Activated T-helper 2 cell treated with anti-CD3 and anti-CD28 coated beads, Interferon-gamma antibody, Interleukin-2, Interleukin-4, amounts not matched to agents 10 μg/mL and 5 μg/mL and 100 μg/mL, durations not matched to agents 14 hours and 24 hours and 36 hours (primary cell): ENCODE results near the gene BBLN. TPM values are rescaled to one million over a fixed set of nuclear protein-coding genes. Genes with fewer than 3 reads are reported as not detected.

Experiments
- DNase-seq: peaks from one replicate; pipeline ENCODE4 v3.0.0; 2021; ENCODE audit warnings: low spot score
- H3K27ac Mint-ChIP-seq: one replicate; pipeline ENCODE4 v1.8.0; 2021; ENCODE audit warnings: mixed read lengths
- H3K27me3 Mint-ChIP-seq: one replicate; pipeline ENCODE4 v1.8.0; 2021; ENCODE audit warnings: low read depth, mixed read lengths
- H3K36me3 Mint-ChIP-seq: one replicate; pipeline ENCODE4 v1.8.0; 2021; ENCODE audit warnings: low read depth, mixed read lengths
- H3K4me1 Mint-ChIP-seq: one replicate; pipeline ENCODE4 v1.8.0; 2021; ENCODE audit warnings: low read depth, mixed read lengths
- H3K4me3 Mint-ChIP-seq: one replicate; pipeline ENCODE4 v1.8.0; 2021; ENCODE audit warnings: low read depth, mild to moderate bottlenecking, moderate library complexity, mixed read lengths
- H3K9me3 Mint-ChIP-seq: one replicate; pipeline ENCODE4 v1.8.0; 2021; ENCODE audit warnings: mixed read lengths
- intact Hi-C: fragments of 100-400 bp; cut with micrococcal nuclease; formaldehyde crosslinking; loops from one replicate; pipeline ENCODE4 v1.15.1; 2023
- total RNA-seq: library from RNA; stranded (reverse); gene quantifications from 2 replicates; pipeline ENCODE4 v1.2.3, GENCODE V29; 2022

The BBLN gene
- total RNA-seq, 1 donor from 2014 or later, result 103 TPM

DNA sequence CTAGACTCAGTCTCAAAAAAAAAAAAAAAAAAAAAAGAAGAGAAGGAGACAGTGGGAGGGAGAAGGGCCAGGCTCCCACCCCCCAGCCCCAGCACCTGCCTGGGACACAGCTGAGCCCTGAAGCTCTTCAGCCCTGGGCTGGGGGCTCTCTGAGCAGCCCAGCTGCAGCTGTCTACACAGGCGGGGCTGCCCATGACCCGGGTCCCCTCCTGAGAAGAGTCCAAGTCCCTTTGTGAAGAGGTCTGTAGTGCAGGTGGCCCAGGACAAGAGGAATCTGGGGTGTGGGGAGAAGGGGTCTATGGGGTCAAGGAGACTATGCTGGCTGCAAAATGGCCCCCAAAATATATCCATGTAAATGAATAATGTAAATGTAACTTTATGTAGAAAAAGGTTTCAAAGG lies 17.5 kb upstream of the BBLN start:
- intact Hi-C loops, result no loop called here
- Mint-ChIP-seq H3K27me3 (no peaks in the 10 kb centered on the region), H3K36me3 (no peaks in the 10 kb centered on the region), H3K9me3 (no peaks in the 10 kb centered on the region), H3K4me1 (peaks cover 4% of the 10 kb centered on the region), H3K4me3 (no peak overlapping the region), H3K27ac (no peak overlapping the region)
- DNase-seq, result no peak

DNA sequence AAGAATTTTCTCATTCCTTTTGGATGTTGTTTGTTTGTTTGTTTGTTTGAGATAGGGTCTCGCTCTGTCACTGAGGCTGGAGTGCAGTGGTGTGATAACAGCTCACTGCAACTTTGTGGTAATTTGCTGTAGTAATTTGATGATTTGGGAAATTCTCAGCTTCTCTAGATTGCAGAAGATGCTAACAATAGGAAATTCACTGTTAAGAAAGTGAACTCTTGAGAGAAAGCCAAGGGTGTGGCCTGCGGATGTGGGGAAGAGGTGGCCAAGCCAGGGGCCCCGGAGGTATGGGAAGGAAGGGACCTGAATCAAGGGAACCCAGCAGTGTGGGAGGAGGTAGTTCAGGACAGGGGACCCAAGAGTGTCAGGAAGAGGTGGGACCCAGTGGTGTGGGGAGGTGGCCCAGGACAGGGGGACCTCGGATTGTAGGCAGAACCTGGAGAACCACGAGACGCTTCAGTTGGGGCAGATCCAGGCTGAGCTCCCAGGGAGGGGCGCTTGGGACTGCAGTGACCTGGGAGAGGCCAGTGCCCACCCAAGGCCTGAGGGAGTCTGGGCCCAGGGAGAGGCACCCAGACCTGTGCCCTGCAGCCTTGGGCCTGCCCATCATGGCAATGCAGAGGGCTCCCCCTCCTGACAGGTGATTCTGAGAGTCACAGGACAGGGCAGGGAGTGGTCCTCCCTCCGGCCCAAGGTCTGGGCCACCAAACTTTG lies 16.4 kb upstream of the BBLN start:
- no peaks in the 10 kb centered on the region for H3K9me3 Mint-ChIP-seq
- H3K27me3 Mint-ChIP-seq, result no peaks in the 10 kb centered on the region
- H3K4me1 Mint-ChIP-seq, result peaks cover 4% of the 10 kb centered on the region
- H3K27ac Mint-ChIP-seq, result no peak overlapping the region
- H3K4me3 Mint-ChIP-seq, result no peak overlapping the region
- no peak for DNase-seq
- H3K36me3 Mint-ChIP-seq, result no peaks in the 10 kb centered on the region
- intact Hi-C loops, result no loop called here

DNA sequence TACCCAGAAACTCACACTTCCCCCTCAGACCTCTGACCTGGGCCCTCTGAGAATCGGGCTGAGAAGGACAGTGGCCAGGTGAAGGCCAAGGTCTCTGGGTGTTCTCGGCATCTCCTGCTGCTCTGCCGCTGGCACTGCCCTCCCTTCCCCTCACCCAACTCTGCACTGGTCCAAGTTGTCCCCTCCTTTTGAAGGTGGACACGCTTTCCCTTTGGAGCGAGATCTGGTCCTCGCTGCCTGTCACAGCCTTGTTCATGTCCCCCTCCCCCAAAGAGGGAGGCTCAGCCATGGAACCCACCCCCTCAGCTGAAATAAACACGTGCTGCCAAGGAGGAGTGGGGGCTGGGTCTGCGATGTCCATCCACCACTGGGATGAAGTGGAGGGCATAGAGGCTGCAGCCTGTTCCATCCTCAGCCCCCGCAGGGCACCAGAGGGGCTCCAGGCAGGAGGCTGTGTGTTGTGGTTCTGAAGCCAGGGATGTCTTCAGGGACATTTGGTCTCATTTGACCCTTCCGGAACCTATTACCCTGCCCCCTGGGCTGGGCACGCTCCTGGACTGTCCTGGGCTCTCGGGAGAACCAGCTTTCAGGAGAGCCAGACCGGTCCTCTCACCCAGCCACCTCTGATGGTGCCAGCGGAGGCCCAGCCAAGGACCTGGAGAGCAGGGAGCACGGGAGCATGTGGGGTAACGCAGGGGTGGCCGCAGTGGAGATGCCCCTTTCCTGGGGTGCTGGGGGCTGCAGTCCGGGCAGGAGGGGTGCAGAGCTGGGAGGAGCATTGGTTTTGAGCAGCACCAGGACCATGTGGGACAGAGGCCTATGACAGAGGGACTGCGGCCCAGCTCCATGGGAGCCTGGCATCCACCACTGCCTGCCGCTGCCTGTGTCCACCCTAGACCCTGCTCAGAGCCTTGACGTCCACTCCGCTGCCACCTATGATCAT lies 15.6 kb upstream of the BBLN start:
- Mint-ChIP-seq H3K9me3 (no peaks in the 10 kb centered on the region), H3K36me3 (no peaks in the 10 kb centered on the region), H3K4me3 (no peak overlapping the region), H3K27ac (no peak overlapping the region), H3K4me1 (peaks cover 4% of the 10 kb centered on the region), H3K27me3 (no peaks in the 10 kb centered on the region)
- intact Hi-C loops, result no loop called here
- DNase-seq, result no peak

DNA sequence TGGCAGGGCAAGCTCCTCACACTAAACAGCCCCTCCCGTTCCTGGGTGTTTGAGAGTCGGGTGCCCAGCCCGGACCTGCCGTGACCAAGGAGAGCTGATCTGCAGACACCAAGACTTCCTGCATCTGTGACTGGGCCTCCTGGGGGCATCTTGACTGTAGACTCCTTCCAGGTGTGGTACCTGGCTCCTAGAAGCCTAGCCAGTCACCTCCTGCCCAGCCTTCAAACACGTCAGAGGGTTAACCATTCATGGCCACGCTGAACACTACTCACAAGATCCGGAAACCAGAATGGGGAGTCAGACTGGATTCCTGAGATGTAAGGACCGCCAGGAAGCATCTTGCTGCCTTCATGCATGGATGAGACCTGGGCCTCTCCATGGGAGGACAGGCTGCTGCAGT lies 14.5 kb upstream of the BBLN start:
- H3K36me3 Mint-ChIP-seq, result no peaks in the 10 kb centered on the region
- H3K9me3 Mint-ChIP-seq, result no peaks in the 10 kb centered on the region
- H3K4me1 Mint-ChIP-seq, result peaks cover 7% of the 10 kb centered on the region
- H3K27ac Mint-ChIP-seq, result no peak overlapping the region
- no peak overlapping the region for H3K4me3 Mint-ChIP-seq
- H3K27me3 Mint-ChIP-seq, result no peaks in the 10 kb centered on the region
- intact Hi-C loops, result no loop called here
- no peak for DNase-seq

DNA sequence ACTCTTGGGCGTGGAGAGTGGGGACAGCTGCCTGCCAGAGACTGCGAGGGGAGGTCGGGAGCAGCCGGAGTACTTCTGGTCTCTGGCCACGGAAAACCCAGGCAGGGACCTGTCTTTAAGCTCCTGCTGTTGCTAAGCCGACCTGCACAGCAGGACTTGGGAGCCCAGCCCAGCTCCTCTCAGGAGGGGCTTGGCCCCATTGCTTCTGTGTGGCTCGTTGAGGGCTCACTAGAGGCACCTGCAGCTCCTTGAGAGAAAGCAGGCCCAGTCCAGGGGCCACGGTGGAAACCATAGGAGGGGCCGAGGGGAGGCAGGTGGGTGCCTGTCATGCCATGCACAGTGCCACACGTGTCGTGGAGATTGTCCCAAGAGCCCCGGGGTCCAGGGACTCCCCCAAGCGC lies 14.1 kb upstream of the BBLN start:
- no peak overlapping the region for H3K4me3 Mint-ChIP-seq
- H3K4me1 Mint-ChIP-seq, result peaks cover 7% of the 10 kb centered on the region
- no peaks in the 10 kb centered on the region for H3K36me3 Mint-ChIP-seq
- intact Hi-C loops, result no loop called here
- H3K27ac Mint-ChIP-seq, result no peak overlapping the region
- DNase-seq, result no peak
- no peaks in the 10 kb centered on the region for H3K27me3 Mint-ChIP-seq
- H3K9me3 Mint-ChIP-seq, result no peaks in the 10 kb centered on the region

DNA sequence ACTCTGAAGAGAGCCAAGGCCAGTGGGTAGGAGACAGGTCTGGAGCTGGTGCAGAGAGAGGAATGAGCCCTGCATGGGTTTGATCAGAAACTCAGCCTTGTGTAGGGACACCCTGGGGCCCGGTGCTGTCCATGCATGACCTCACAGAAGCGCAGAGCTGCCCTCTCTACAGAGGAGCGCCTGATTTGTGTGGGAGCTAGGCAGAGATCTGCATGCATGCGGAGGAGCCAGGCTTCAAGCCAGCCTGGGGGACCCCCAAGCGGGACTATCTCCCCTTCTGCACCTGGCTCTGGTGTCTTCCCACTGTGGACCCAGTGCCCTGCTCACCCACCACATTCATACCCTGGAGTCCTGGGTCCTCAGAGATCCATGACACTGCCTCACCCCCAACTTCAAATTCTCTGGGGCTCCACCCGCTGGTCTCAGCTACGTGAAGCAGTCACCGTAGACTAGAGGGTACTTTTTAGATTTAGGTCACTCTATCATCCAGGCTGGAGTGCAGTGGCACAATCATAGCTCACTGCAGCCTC lies 13.4 kb upstream of the BBLN start:
- H3K9me3 Mint-ChIP-seq, result no peaks in the 10 kb centered on the region
- intact Hi-C loops, result no loop called here
- no peaks in the 10 kb centered on the region for H3K36me3 Mint-ChIP-seq
- H3K4me3 Mint-ChIP-seq, result no peak overlapping the region
- H3K27me3 Mint-ChIP-seq, result no peaks in the 10 kb centered on the region
- no peak for DNase-seq
- no peak overlapping the region for H3K27ac Mint-ChIP-seq
- peaks cover 7% of the 10 kb centered on the region for H3K4me1 Mint-ChIP-seq

DNA sequence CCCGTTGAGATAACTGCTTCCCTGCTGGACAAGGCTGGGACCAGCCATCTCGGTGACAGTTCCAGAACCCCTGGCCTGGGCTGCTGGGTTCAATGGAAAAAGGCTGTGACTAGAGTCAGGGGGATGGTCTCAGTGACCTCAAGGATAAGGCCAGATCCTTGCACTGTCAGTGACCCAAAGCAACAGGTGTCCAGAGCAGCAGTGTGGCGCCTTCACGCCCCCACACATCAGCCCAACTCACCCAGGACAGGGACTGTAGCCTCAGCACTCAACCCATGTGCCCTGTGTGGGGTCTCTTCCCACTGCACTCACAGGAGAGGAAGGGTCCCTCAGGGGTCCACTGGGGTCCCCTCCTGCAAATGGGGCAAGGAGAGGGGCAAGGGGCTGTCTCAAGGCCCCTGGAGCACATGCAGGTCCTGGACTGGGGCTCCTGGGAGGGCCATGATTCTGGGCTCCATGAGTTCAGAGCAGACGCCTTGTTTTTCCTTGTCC lies 11.5 kb upstream of the BBLN start:
- H3K9me3 Mint-ChIP-seq, result no peaks in the 10 kb centered on the region
- no peaks in the 10 kb centered on the region for H3K36me3 Mint-ChIP-seq
- H3K4me1 Mint-ChIP-seq, result peaks cover 3% of the 10 kb centered on the region
- H3K4me3 Mint-ChIP-seq, result no peak overlapping the region
- H3K27ac Mint-ChIP-seq, result no peak overlapping the region
- H3K27me3 Mint-ChIP-seq, result no peaks in the 10 kb centered on the region
- DNase-seq, result no peak
- intact Hi-C loops, result no loop called here

DNA sequence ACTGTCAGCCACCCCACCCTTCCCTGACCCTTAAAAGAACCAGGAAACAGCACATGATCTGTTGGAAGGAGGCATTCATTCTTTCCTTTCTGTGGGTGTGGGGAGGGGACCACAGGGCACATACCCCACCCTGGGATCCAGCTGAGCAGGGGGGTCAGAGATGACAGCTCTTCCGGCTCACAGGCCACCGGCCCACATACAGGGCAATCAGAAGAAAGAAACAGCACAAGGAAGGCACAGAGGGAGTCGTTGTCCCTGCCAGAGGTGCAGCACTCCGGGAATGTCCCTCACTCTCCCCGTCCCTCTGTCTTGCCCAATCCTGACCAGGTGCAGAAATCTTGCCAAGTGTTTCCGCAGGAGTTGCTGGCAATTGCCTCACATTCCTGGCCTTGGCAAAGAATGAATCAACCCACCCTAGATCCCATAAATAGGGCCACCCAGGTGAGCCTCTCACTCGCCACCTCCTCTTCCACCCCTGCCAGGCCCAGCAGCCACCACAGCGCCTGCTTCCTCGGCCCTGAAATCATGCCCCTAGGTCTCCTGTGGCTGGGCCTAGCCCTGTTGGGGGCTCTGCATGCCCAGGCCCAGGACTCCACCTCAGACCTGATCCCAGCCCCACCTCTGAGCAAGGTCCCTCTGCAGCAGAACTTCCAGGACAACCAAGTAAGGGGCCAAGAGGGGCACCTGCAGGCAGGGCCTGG lies 10.9 kb upstream of the BBLN start, which contains the start of gene LCN2:
Gene LCN2 (plus strand): TSS at position 453 of the 701 bp plus-strand sequence. CDS start 73 bp downstream, at position 526.
- Mint-ChIP-seq H3K9me3 (no peaks in the 10 kb centered on the region), H3K27me3 (no peaks in the 10 kb centered on the region), H3K36me3 (no peaks in the 10 kb centered on the region), H3K4me1 (peaks cover 3% of the 10 kb centered on the region), H3K4me3 (no peak within 1 kb of the TSS), H3K27ac (no peak within 1 kb of the TSS)
- no peak for DNase-seq
- intact Hi-C loops, result no loop called here

DNA sequence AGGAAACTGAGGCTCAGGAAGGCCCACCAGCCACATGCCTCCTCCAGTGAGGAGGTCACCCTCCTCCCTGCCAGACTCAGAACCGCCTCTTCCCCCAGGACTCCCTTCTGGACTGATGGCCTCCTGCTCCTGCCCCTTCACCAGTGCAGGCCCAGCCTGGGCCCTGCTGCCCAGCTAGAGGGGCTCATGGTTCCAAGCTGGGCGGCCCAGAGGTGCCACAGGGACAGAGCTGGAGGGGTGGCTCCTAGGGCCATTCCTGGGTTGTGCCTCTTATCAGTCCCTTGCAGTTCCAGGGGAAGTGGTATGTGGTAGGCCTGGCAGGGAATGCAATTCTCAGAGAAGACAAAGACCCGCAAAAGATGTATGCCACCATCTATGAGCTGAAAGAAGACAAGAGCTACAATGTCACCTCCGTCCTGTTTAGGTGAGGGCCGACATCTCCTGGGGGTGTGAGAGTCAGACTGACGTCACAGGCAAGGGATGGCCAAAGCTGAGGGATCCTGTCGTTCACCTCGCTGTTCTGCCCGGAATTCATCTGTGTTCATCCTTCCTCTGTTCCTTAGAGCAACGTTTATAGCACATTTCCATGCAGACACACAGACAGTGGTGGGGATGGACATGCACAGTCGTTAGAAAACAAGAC lies 10.0 kb upstream of the BBLN start:
- H3K4me1 Mint-ChIP-seq, result peaks cover 3% of the 10 kb centered on the region
- no peaks in the 10 kb centered on the region for H3K36me3 Mint-ChIP-seq
- H3K27ac Mint-ChIP-seq, result no peak overlapping the region
- H3K4me3 Mint-ChIP-seq, result no peak overlapping the region
- no peaks in the 10 kb centered on the region for H3K27me3 Mint-ChIP-seq
- DNase-seq, result no peak
- intact Hi-C loops, result no loop called here
- H3K9me3 Mint-ChIP-seq, result no peaks in the 10 kb centered on the region

DNA sequence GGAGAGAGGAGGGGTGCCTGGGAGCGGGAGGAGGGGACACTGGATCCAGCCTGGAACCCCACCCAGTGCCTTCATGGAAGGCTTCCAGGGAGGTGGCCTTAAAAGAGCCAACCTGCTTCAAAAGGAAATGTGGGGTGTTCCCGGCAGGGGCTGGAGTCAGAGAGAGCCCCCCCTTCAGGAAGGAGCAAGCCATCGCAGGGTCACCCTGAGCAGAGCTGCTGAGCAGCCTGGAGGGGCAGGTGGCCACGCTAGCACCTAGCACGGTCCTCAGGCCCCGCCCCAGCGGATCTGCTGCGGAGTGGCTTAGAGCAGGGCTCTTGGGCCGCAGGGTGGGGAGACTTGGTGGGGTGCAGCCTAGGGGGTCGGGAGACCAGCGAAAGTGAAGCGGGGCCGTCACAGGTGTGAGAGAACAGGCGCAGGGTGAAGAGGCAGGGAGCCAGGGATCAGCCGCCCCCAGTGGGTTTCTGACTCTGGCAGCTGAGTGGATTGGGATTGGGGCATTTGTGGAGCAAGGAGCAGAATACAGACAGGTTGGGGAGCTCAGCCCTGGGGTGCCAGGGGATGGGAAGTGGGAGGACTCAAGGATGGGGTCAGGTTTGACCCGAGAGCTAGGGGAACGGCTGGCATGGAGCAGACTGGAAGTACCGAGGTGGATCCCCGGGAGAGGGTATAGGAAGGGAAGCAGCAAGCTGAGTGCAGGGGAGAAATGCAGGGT lies 9.3 kb upstream of the BBLN start:
- no peaks in the 10 kb centered on the region for H3K36me3 Mint-ChIP-seq
- no peak overlapping the region for H3K27ac Mint-ChIP-seq
- H3K4me1 Mint-ChIP-seq, result peaks cover 3% of the 10 kb centered on the region
- H3K9me3 Mint-ChIP-seq, result no peaks in the 10 kb centered on the region
- intact Hi-C loops, result no loop called here
- H3K4me3 Mint-ChIP-seq, result no peak overlapping the region
- no peak for DNase-seq
- no peaks in the 10 kb centered on the region for H3K27me3 Mint-ChIP-seq

DNA sequence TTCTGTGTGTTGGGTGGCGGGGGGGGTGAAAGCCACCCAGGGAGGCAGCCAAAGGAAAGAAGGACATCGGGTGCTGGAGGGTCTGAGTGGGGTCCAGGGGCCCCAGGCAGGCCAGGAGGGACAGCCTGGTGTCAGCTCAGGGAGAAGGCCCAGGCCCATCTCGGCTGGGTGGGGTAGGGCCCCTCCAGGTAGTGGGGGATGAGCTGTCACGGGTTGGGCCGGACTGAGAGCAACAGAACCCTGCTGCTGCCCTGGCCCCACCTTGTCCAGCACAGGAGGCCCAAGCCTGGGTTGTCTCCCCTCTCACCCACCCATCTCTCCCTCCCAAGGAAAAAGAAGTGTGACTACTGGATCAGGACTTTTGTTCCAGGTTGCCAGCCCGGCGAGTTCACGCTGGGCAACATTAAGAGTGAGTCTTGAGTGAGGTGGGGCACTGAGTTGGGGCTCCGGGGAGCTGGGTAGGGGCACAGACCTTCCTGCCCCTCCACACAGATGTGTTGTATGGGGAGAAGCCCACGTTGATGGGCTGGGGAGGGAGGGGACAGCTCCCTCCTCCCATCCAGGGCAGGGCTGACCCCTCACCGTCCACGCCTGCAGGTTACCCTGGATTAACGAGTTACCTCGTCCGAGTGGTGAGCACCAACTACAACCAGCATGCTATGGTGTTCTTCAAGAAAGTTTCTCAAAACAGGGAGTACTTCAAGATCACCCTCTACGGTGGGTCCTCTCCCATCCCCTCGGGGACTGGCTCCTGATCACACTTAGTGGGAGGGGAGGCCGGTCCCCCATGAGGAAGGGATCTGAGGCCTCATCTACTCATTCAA lies 8.5 kb upstream of the BBLN start:
- H3K36me3 Mint-ChIP-seq, result no peaks in the 10 kb centered on the region
- no peaks in the 10 kb centered on the region for H3K27me3 Mint-ChIP-seq
- intact Hi-C loops, result no loop called here
- H3K9me3 Mint-ChIP-seq, result no peaks in the 10 kb centered on the region
- no peak overlapping the region for H3K4me3 Mint-ChIP-seq
- no peak overlapping the region for H3K27ac Mint-ChIP-seq
- peaks cover 3% of the 10 kb centered on the region for H3K4me1 Mint-ChIP-seq
- no peak for DNase-seq
